CD1c-positive myeloid dendritic cell (primary cell): ENCODE measurements around the gene SRGAP3.
A peak's percentile ranks its signal among the peaks of the same experiment; 100 is the strongest.

ENCODE experiments used
- DNase-seq: peaks from one replicate; pipeline ENCODE4 v3.0.0-alpha.2; 2016; ENCODE audit errors: extremely low spot score

Gene SRGAP3

DNA sequence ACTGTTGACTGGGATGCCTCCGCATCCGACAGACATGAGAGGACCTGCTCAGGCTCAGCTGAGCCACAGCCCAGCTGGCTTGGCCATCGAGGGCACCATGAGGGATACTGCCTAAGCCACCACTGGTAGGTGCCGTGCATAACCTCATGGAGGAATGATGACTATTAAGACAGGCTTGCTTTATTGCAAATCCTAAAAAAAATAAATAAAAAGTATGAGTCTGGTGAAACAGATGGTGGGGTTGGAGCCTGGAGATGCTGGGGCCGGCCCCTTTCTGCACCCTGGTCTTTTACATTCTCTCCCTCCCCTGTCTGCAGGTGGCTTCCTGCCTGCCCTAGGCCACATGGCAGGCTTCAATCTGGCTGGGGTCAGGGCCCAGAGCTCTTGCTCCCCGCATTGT, 262.2 kb downstream of the SRGAP3 start:
- DNase-seq: no peak

- no peak for DNase-seq
Observed at GRCh38 chr3:8986741-8987140, 262.7 kb downstream of the SRGAP3 start.

GRCh38 chr3:8985876-8986275, 263.6 kb downstream of the SRGAP3 start:
- no peak for DNase-seq

- DNase-seq: no peak
Observed at GRCh38 chr3:8985411-8985831, 264.0 kb downstream of the SRGAP3 start.

- no peak for DNase-seq
Observed at GRCh38 chr3:8984526-8984925, 264.9 kb downstream of the SRGAP3 start.

DNA sequence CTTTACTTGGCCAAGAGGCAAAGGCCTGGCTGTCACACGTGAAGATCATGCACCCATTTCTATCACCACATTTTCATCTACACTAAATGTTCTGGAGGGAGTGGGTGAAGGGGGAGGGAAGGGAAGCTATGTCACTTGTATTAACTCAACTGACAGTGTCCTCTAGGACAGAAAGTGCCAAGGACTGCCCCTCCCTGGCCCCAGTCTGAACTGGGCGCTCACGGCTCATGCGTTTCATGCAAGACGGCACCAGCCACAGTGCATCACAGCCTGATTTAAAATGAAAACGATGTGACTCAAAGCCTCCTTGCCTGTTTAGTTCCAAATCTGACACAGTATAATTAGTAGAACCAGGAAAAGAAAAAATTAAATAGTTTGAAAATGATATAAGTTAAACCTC, 265.4 kb downstream of the SRGAP3 start:
- DNase-seq: no peak

DNA sequence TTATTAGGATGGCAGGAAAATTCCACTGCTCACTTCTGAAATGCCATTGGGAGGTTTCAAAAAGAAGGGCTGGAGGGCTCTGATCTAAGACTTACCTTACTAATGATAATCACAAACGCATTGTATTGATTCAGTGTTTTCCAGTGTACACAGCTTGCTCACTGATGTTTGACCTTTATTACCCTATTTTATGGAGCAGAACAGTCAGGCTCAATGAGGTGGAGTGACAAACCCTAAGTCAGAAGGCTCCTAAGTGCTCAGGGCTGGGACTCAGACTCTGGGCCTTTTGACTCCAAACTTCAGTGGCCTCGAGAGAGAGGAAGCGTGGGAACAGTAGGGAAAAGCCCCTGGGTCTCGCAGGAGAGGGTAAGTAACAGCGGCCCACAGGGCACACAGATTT, 265.9 kb downstream of the SRGAP3 start:
- no peak for DNase-seq

DNA sequence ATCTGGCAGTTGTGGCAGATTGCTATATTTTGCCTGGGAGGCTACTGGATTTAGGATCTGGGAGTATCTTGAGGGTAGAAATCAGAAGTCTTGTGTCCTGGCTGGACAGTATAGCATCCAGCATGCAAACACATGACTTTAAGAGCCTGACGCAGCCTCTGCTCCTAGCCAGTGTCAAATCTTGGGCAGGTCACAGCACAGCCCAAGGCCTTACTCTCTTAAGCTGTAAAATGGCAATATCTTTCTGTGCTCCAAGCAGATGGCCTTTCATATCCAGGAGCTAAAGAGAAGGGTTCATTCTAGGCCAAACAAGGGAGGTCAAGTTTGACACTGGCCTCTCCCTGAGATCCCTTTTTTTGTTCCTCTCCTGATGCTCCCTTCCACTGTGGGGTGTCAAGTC, 266.4 kb downstream of the SRGAP3 start:
- DNase-seq: no peak

- peak; percentile 62 for DNase-seq
Observed at GRCh38 chr3:8982509-8982908, 266.9 kb downstream of the SRGAP3 start.

DNA sequence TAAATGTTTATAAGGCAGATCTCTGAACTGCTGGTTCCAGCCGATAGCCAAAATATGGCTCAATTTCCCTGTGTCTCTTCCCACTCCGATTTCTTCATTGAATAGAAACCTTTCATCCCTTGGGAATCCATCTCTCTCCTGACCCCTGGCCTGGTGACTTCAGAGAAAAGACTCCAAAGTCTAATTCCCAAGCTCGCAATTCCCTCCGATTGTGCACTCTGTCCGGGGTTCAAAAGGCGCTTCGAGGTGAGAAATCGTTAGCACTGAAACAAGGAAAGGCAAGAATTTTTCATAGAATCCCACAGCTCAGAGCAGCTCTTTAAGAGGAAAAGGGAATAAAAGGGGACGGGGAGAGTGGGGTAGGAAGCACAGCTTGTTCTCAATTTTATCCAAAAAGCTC, 267.7 kb downstream of the SRGAP3 start:
- DNase-seq: no peak

- peak; percentile 10 for DNase-seq
Observed at GRCh38 chr3:8981296-8981695, 268.1 kb downstream of the SRGAP3 start.

- DNase-seq: no peak
Observed at GRCh38 chr3:8980756-8981257, 268.6 kb downstream of the SRGAP3 start.

DNA sequence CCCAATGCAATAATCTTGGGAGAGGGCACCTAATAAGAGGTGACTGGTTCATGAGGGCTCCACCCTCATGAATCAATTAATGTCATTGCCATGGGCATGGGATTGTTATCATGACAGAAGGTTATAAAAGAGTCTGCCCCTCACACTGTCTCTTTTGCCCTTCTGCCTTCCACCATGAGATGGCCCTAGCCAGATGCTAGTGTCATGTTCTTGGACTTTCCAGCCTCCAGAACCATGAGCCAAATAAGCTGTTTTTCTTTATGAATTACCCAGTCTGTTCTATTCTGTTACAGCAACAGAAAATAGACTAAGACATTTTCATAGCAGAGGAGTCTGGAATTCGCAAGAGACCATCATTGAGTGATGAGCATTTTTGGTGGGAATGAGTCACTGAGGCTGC, 270.2 kb downstream of the SRGAP3 start:
- no peak for DNase-seq

DNA sequence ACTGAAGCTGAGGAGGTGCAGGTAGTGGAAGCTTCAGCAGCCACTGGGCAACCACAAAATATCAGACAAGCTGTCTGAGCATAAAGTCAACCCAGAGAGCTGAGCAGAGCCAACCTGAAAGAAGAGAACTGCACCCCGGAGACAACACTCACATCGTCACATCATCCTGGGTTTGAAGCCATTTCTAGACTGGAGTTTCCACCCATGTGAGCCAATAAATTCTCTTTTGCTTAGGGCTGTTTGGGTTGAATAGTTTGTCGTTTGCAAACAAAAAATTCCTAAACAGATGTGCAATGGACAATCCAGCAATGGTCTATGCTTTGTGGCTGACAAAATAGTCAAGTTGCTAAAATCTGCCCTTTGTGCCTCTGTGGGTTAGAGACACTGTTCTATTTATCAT, 270.9 kb downstream of the SRGAP3 start:
- no peak for DNase-seq

- no peak for DNase-seq
Observed at GRCh38 chr3:8976540-8977182, 272.8 kb downstream of the SRGAP3 start.

- DNase-seq: no peak
Observed at GRCh38 chr3:8975081-8976020, 274.1 kb downstream of the SRGAP3 start.

DNA sequence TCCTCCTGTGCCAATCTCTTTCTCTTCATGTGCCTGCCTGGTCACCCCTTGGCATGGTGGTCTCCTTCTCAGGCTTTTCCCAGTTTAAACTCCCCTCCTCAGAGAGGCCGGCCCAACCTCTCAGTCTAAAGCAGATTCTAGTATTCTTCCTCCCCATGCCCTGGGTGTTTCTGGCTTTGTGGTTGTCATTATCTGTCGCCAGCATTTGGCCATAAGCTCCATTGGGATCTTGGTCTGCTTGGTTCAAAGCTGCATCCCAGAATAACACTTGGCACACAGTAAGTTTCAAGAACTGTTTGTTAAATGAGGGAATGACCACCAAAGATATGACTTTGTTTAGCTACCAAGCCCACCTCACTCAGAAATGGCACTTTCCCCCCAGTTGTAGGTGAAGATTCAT, 275.0 kb downstream of the SRGAP3 start:
- no peak for DNase-seq

GRCh38 chr3:8972639-8973038, 276.8 kb downstream of the SRGAP3 start:
- DNase-seq: peak; percentile 14

DNA sequence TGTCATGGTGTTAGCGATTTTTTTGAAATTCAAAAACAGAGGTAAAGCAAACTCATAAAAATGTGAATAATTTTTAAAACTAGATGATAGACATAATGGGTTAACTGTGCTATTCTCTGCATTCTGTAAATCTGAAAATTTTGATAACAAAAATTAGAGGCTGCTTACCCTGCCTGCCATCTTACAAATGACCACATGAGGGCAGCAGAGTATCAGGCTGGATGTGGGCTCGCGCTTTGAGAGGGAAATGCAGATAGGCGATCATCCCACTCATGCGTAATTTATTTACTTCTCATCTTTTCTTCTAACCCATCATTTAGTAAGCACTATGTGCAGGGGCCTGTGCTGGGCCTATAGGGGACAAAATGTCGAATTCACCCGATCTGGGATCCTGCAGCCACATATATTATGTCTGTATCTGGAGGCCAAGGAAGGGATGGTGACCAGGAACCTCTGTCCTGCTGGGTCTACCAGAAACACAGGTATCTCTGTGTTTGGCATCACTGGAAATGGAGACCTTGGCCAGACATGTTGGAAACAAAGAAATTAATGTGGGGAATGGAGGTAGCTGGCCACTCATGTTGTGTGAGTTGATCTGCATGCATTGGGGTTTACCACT, 278.4 kb downstream of the SRGAP3 start:
- peak; percentile 80 for DNase-seq

- no peak for DNase-seq
Observed at GRCh38 chr3:8969241-8969640, 280.2 kb downstream of the SRGAP3 start.

GRCh38 chr3:8968375-8968882, 281.0 kb downstream of the SRGAP3 start:
- no peak for DNase-seq

- no peak for DNase-seq
Observed at GRCh38 chr3:8967553-8967952, 281.9 kb downstream of the SRGAP3 start.
